Measurements from ENCODE around the gene CTXN1. TPM values are rescaled to one million over a fixed set of nuclear protein-coding genes. Genes with fewer than 3 reads are reported as not detected.
A peak's percentile ranks its signal among the peaks of the same experiment; 100 is the strongest.
"Not testable (repeated sequence)": the region's sequence is repeated elsewhere in the genome, so short reads cannot be mapped to it uniquely, and the experiment has no call there.

CTXN1 gene
- total RNA-seq, 1 donor from 2014 or later: 1.4 TPM

- no peak for DNase-seq (ENCODE audit: low read depth in 2 of 2)
These were observed 22.0 kb upstream of the CTXN1 start for GRCh38 chr19:7947939-7948338.

DNA sequence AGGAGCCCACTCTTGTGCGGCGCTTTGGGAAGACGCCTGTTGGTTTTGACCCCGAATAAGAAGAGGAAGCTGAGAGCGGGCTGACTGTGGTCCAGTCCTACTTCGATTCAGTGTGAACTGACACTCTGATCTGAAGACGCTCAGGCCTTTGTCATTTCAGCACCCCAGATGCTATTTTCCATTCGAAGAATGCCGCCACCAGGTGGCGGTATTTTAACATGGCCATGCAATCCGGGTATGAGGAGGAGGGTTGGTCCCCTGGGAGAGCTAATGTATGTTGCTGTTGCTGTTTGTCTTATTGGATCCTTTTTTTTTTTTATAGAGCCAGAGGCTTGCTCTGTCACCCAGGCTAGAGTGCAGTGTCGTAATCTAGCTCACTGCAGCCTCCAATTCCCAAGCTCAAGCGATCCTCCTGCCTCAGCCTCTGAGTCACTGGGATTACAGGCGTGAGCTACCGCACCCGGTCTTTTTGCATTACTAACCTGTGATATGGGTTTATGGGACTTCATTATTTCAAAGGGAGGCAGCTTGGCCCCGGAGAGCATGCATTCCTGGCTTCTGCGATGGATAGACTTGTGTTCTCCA is 18.3 kb upstream of the CTXN1 start:
- DNase-seq (ENCODE audit: low read depth in 2 of 2): peak; percentile 88

DNA sequence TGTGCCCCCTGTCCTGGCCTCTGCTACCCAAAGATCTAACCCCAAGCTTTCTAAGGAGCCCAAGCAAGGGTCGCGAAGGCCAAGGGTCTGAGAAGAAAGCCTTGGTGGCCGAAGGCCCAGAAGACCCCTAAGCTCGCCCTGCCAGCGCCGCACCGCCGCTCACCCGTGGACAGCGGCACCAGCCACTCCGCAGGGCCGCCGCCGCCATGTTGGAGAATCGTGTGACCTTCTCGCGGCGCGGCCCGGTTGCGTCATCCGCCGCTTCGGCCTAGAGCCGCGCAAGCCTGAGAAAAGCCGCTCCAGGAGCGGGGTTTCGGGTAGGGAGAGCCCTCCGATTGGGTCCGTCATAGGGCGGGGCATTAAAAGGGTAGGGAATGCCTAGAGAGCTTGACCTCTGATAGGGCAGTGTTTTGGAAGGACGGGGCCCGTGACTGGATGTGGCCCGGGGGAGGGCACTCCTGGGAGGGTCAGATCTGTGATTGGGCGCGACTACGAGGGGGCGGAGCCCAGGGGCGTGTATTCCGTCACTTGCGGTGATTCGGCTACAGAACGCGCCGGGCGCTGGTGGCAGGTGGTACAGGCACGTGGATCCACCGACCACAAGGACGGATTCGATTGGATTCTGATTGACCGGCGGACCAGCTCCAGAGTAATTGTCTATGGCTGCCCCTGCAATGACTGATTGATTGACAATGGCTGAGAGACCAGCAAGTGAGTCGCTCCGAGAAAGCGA is 17.7 kb upstream of the CTXN1 start, which contains the start of gene TIMM44:
TSS of gene TIMM44 (minus strand) at position 223 of the 733 bp plus-strand sequence. CDS start at position 208, 15 bp downstream.
- peak; percentile 99 to 100 for DNase-seq (ENCODE audit: low read depth in 2 of 2)

- DNase-seq (ENCODE audit: low read depth in 2 of 2): no peak
These were observed 17.1 kb upstream of the CTXN1 start for GRCh38 chr19:7942981-7943443.

- no peak for DNase-seq (ENCODE audit: low read depth in 2 of 2)
These were observed 16.1 kb upstream of the CTXN1 start for GRCh38 chr19:7941895-7942596.

DNA sequence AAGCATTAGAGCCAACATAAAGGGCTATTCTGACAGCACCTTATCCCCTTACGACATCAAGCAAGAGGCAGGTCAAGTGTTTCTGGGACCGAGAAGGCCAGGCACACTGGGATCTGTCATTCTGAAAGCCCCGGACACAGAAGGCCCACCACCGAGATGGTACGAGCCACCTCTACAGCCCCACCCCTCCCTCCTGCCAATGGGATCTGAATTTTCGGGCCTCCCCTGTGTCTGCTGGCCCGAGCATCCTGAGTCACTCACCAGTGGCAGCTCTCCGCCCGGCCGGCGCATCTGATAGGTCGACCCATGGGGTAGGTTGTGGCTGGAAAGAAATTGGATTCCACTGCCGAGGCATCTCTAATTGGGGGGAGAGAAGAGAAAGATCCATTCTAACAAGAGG is 14.9 kb upstream of the CTXN1 start:
- no peak for DNase-seq (ENCODE audit: low read depth in 2 of 2)

GRCh38 chr19:7934766-7935165 is 8.8 kb upstream of the CTXN1 start:
- no peak for DNase-seq (ENCODE audit: low read depth in 2 of 2)

DNA sequence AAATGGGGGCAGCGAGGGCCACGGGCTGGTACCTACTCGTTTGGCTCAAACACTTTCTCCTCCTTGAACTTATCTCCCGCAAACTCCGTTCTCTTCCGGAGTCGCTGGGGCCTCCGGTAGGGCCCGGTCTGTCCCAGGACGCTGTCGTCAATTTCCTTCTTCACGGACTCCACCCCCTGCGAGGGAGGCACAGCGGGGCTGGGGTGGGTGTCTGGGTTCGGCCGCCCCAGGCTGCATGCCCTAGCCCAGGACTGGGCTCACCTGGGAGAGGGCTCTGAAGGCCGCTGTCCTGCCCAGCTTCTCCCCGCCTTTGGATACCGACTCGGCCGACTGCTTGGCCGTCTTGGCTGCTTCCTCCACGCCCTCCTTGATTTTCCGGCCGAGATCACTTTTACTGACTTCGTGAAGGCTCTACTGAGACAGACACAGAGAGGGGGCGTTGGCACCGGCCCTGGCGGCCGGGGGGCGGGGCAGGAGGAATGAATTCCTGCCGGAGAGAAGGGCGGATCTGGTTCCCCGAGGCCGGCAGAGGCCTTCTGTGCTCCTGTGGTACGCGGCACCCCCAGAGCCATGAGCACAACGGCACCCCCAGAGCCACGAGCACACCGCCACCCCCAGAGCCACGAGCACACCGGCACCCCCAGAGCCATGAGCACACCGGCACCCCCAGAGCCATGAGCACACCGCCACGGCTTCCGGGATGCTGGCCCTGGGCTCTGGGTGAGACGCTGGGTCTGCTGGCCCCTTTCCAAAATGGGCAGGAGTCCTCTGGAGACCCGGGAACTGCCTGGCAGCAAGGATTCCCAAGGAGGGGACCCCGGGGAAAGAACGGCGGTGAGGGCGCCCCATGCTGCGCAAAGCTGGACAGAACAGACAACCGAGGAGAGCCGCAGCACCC is 8.1 kb upstream of the CTXN1 start:
- no peak for DNase-seq (ENCODE audit: low read depth in 2 of 2)

GRCh38 chr19:7933411-7933810 is 7.5 kb upstream of the CTXN1 start:
- no peak for DNase-seq (ENCODE audit: low read depth in 2 of 2)

DNA sequence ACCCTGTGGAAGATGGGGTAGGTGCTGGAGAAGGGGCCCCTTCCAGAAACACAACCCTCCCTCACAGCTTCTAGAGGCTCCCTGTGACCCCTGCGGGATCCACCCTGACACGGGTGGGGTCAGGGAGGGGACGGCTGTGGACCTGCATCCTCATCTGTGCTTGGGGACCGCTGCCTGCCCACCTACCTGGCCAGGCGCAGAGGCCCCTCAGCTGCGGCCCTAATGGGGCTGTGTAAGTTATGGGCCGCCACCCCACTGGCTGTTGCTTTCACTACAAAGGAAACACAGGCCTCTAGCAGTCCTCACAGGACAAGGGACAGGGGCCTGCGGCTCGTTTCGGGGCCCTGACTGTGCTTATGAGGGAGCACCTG is 7.0 kb upstream of the CTXN1 start:
- no peak for DNase-seq (ENCODE audit: low read depth in 2 of 2)

DNA sequence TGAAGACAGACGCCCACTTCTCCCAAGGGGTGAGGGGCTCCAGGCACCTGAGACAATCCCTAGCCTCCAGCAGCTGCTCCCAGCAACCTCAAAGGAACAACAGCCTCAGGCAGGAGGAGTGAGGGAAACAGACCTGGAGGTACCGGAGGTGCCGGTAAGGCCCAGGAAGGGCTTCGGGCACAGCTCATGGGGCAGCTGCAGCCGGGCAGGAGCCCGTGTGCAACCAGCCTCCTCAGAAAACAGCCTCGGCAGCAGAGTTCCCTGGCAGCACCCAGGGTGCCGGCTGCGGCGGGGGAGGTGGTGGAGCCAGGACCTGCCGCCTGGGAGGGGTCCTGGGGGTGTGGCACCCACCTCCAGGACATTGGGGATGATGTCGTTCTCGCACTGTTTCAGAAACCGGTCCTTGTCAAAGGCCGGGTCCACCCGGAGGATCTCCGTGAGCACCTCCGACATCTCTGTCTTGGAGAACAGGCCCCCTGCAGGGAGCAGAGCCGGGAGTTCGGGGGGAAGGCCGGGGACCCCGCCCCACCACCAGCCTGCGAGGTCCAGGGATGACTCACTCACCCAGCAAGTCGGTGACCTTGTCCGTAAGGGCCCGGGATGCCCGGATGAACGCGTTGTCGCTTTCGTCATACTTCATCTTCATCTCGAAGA is 6.5 kb upstream of the CTXN1 start:
- no peak for DNase-seq (ENCODE audit: low read depth in 2 of 2)

- no peak for DNase-seq (ENCODE audit: low read depth in 2 of 2)
These were observed 5.5 kb upstream of the CTXN1 start for GRCh38 chr19:7931221-7932061.

- no peak for DNase-seq (ENCODE audit: low read depth in 2 of 2)
These were observed 4.8 kb upstream of the CTXN1 start for GRCh38 chr19:7930765-7931164.

DNA sequence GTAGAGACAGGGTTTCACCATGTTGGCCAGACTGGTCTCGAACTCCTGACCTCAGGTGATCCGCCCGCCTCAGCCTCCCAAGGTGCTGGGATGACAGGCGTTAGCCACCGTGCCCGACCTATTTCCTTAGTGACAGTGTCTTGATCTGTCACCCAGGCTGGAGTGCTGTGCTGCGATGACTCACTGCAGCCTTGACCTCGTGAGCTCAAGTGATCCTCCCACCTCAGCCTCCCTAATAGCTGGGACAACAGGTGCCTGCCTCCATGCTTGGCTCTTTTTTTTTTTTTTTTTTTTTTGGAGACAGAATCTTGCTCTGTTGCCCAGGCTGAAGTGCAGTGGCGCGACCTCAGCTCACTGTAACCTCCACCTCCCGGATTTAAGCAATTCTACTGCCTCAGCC is 4.1 kb upstream of the CTXN1 start:
- DNase-seq (ENCODE audit: low read depth in 2 of 2): not testable (repeated sequence)

- peak; percentile 61 to 77 for DNase-seq (ENCODE audit: low read depth in 2 of 2)
These were observed 3.1 kb upstream of the CTXN1 start for GRCh38 chr19:7928741-7929701.

DNA sequence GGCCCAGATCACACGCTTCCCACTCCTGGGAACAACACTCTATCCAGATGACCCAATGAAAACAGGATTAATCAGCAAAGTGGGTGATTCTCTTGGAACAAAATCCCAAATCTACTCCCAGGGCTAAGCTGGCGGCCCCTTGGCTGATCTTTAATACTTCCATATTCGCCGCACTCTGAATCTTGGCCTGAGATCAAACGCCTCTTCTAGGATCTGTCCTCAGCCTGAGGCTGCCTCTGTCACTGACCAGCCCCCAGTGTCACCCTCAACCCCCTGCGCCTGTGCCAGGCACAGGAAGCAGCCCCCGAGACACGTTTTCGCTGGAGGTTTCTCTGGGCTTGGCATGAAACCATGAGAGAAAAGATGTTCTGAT is 2.4 kb upstream of the CTXN1 start:
- no peak for DNase-seq (ENCODE audit: low read depth in 2 of 2)

- no peak for DNase-seq (ENCODE audit: low read depth in 2 of 2)
These were observed 1.8 kb upstream of the CTXN1 start for GRCh38 chr19:7927605-7928333.
